ENCODE measurements around the gene BCL2L11. TPM values are rescaled to one million over a fixed set of nuclear protein-coding genes. Genes with fewer than 3 reads are reported as not detected.

BCL2L11 gene
- total and polyA plus RNA-seq, 2 donors (not counting 3 experiments of a cell fraction or from before 2014, with no cell fraction given), result 12.9 to 26.6 TPM

DNA sequence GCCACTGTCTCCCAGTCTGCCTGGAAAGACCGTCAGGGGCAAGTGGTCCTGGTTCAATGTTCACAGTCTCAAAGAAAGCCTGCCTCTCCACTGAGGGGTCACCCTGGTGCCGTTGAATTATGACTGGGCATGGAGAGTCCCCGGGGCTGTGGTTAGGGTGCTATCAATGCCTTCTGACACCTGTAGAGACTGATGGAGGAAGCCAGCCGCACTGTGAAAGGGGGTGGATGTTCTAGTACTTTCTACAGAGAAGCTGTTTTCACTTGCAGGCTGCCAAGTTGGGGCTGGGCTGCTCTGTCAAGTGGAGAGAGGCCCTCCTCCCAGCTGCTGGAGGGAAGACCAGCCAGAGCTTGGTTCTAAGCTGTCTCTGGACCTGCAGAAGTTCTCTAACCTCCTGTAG is 80.5 kb downstream of the BCL2L11 start:
- H4K20me1 ChIP-seq (replicated peaks; ENCODE audit: control insufficient read depth, extremely low read depth, insufficient read depth, low read length), result no peaks in the 10 kb centered on the region
- dilution Hi-C loops (cut with MboI; ENCODE audit: extremely low pct_ligation_motif_present, low sequenced_read_pairs), result no loop called here
- FAIRE-seq (no peak), DNase-seq (ENCODE audit: low read depth, low spot score) (no peak)
- TF ChIP-seq, protein P1, sequence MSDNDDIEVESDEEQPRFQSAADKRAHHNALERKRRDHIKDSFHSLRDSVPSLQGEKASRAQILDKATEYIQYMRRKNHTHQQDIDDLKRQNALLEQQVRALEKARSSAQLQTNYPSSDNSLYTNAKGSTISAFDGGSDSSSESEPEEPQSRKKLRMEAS (IDR thresholded peaks at IDR 0.05; ENCODE audit: insufficient read depth, insufficient read length), result no peak
- TF ChIP-seq, protein P2, sequence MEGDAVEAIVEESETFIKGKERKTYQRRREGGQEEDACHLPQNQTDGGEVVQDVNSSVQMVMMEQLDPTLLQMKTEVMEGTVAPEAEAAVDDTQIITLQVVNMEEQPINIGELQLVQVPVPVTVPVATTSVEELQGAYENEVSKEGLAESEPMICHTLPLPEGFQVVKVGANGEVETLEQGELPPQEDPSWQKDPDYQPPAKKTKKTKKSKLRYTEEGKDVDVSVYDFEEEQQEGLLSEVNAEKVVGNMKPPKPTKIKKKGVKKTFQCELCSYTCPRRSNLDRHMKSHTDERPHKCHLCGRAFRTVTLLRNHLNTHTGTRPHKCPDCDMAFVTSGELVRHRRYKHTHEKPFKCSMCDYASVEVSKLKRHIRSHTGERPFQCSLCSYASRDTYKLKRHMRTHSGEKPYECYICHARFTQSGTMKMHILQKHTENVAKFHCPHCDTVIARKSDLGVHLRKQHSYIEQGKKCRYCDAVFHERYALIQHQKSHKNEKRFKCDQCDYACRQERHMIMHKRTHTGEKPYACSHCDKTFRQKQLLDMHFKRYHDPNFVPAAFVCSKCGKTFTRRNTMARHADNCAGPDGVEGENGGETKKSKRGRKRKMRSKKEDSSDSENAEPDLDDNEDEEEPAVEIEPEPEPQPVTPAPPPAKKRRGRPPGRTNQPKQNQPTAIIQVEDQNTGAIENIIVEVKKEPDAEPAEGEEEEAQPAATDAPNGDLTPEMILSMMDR (IDR thresholded peaks at IDR 0.05; ENCODE audit: extremely low read depth in 1 of 2, insufficient read depth in 1 of 2, low read depth in 1 of 2, low read length in 2 of 2), result no peak
- no peak for TF ChIP-seq POLR2A (IDR thresholded peaks at IDR 0.05; ENCODE audit: low read depth, low read length)
- TF ChIP-seq MYC (IDR thresholded peaks at IDR 0.05; ENCODE audit: low read depth, low read length), result no peak
- TF ChIP-seq GATA2 (IDR thresholded peaks at IDR 0.05; ENCODE audit: insufficient read depth, insufficient read length, low read depth, low read length), result no peak
- no peak for TF ChIP-seq FOS (IDR thresholded peaks at IDR 0.05; ENCODE audit: borderline replicate concordance, insufficient read depth, low read length)
- H3K27me3 ChIP-seq (ENCODE audit: control insufficient read depth in 2 of 2, insufficient read depth in 2 of 2, low read length in 2 of 2), result no peaks in the 10 kb centered on the region
- no peak overlapping the region for H2AFZ ChIP-seq (ENCODE audit: low read depth, low read length)
- BruUV-seq (replicated peaks), result no TSS peak
- no peaks in the 10 kb centered on the region for H3K79me2 ChIP-seq (ENCODE audit: control insufficient read depth, insufficient read depth, low read length)
- H3K4me3 ChIP-seq (replicated peaks in 1 of 3; ENCODE audit: insufficient read depth in 1 of 3, low read depth in 1 of 3, low read length in 3 of 3), result no peak overlapping the region
- H3K9me1 ChIP-seq (replicated peaks; ENCODE audit: control insufficient read depth, extremely low read depth, insufficient read depth, low read length), result peaks cover 2% of the 10 kb centered on the region
- H3K27ac ChIP-seq (ENCODE audit: insufficient read depth, low read depth, low read length), result no peak overlapping the region
- H3K4me1 ChIP-seq (ENCODE audit: control insufficient read depth, extremely low read depth, insufficient read depth, low read length), result peaks cover 9% of the 10 kb centered on the region
- POLR2A ChIA-PET, result no interaction called here
- CTCF ChIA-PET, result no interaction called here
- H3K9me3 ChIP-seq (replicated peaks; ENCODE audit: control insufficient read depth, insufficient read depth, low read length), result no peaks in the 10 kb centered on the region
- no peak overlapping the region for H3K4me2 ChIP-seq (ENCODE audit: insufficient read depth, low read length)
- H3K9ac ChIP-seq (replicated peaks; ENCODE audit: extremely low read depth, insufficient read depth, low read length), result no peak overlapping the region
- no peaks in the 10 kb centered on the region for H3K36me3 ChIP-seq (ENCODE audit: control insufficient read depth in 2 of 2, extremely low read depth in 1 of 2, insufficient read depth in 2 of 2, low read length in 2 of 2)
- intact Hi-C loops (cut with micrococcal nuclease), result no loop called here
